NCI-H1092 (cell line): Measurements from ENCODE around the gene SP9.

Experiments
- DNase-seq: peaks from one replicate; lab custom pipeline; 2025; lab: John Stamatoyannopoulos, UW

Gene SP9

GRCh38 chr2:174333372-174334277, 1.1 kb upstream of the SP9 start:
- DNase-seq, result no peak

DNA sequence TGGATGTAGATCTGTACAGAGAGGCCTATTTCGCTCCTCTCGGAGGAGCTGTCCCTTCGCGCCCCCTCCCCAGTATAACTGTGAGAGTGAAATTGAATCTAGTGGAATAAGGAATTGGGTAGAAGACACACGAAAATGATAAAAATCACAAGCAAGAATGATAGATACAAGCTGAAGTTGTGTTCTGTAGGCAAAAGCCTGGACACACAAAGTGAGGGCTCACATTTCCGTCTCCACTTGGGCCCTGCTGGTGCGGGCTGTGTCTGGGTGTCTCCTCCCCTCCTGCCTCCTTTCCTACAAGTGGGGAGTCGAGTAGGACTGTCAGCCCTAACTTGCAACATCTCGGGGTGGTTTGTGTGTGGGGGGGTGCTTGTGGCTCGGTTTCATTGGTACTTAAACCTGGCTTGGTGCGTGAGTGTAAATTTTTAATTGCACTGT, 457 bp upstream of the SP9 start:
- no peak for DNase-seq

- no peak for DNase-seq
Measured at GRCh38 chr2:174335254-174335987, 667 bp downstream of the SP9 start.

DNA sequence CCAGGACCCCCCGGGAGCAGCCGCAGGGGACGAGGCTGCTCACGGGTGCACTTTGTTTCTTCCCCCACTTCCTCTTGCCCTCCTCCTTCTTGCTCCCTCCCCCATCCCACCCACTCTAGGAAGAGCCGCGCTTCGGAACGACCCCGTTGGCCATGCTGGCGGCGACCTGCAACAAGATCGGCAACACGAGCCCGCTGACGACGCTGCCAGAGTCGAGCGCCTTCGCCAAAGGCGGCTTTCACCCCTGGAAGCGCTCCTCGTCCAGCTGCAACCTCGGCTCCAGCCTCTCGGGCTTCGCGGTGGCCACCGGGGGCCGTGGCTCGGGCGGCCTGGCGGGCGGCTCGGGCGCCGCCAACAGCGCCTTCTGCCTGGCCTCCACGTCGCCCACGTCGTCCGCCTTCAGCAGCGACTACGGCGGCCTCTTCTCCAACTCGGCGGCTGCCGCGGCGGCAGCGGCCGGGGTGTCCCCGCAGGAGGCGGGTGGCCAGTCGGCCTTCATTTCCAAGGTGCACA, 1.3 kb downstream of the SP9 start:
- no peak for DNase-seq

GRCh38 chr2:174336501-174337336, 2.0 kb downstream of the SP9 start:
- DNase-seq, result peak; percentile 36

DNA sequence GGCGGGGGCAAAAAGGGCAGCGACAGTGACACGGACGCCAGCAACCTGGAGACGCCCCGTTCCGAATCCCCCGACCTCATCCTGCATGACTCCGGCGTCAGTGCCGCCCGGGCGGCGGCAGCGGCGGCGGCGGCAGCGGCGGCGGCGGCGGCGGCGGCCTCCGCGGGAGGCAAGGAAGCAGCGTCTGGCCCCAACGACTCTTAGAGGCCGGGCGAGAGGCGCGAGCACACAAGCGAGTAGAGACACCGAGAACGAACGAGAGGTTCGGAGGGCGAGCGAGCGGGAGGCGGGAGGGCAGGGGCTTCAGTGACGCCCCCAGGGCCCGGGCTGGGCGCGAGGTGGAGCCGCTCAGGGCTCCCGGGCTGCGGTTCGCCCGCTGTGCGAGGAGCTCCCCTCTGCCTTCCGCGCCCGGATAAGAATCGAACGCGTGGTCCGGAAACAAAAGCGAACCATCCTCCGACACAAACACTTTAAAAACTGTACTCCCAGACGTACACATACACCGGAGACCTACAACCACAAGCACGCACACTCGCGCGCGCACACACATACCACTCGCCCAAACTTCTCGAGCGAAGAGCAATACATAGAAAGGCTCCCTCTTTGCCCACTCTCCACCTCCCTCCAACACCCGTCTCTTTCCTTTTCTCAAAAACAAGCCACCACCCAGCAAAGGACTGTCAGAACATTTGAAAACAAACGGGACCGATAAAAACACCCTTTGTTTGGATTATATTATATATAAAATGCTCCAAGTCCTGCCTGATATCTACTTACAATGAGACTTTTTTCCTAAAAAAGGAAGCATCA, 2.8 kb downstream of the SP9 start:
- DNase-seq, result no peak

DNA sequence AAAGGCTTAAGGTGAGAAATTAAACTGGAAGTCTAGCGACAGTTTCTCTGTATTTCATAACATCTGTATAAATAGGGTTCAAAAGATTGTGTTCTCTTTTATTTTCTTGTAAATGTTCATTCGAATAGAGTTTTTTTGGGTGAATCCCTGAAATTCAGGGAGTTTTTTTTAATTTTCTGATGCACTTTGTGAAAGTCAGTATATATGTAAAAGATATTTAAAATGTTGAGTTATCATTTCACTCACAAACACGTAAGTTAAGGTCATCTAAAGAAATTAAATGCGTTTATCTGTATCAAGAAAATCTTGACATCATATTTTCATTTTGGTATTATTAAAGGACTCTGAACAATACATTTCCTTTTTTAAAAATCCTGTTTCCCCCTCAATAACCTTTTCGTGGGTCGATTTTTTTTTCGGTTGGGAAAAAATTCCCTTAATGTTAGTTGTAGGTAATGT, 3.4 kb downstream of the SP9 start:
- DNase-seq, result no peak

DNA sequence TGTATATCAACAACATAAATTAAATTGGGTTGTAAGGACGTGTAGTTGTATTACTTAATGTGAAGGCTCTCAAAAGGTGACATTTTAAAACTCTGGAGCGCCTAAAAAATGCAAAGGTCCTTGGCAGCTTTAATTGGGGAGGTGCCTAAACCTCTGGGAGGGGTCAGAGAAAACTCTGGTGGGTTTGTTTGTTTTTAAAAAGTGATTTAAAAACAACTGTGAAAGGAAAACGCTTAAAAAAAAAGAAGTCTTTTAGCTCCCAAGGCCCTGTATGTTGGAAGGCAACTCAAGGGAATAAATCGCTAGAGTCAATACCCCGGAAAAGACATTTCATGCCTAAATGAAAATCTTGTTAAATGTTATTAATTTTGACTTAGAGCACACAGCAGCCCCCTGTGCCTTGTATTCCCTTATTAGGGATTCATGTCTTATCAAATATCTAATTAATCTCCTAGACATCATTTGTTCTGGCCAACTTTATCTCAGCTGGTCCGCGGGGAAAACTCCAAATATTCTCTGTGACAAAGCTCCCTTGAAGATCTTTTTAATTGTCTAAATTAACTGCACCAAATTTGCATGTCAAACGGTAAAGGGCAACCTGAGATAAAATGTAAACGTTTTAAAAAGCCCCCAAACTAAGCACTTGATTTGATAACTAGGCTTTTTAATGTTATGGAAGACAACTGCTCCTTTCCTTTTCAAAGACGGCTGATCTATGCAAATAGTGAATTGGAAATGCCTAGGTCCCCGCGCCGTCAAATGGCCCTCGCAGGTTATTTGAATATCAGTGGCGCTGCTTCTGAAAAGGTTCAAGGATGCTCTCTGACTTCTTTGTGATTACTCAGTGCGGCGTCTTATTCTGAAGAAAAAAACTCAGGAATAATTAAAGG, 4.2 kb downstream of the SP9 start:
- no peak for DNase-seq

GRCh38 chr2:174339561-174340399, 5.0 kb downstream of the SP9 start:
- DNase-seq, result no peak

DNA sequence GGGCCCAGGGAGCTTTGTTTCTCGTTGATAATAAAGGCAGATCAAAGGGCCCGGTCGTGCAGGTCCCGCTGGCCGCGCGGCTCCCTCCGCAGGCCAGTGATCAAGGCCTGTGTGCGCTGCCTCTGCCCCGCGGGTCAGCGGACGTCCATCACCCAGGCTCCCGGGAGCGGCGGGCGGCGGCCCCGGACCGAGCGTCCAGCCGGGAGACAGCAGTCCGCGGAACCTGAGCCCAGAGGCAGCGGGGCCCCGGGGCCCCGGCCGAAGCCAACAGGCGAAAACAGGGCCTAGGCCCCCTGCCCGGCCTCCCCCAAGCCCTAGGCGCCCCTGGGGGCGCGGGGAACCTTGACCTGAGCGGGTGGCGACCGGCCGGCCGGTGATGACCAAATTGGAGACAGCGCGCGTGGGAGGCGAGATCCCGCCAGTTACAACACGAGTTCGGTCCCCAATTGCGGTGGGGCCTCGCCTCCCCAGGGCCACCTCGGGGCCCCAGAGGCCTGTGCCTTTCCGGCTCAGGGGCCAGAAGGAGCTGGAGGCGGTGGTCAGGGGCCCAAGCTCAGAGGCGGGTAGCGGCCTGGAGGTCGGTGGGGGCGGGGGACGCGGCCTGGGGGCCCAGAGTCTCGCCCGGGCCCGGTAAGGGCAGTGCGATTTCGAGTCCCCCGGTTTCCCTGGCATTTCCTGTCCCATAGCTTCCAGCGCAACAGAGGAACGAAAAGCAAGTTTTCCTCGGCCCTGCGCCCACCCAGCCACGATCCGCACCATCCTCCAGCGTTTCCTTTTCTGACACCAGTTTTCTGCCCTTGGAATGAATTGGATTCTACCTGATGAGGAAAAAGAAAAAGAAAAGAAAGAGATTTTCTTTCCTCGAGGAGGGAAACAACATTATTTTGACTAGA, 5.9 kb downstream of the SP9 start:
- DNase-seq, result no peak

GRCh38 chr2:174341293-174341994, 6.7 kb downstream of the SP9 start:
- peak; percentile 63 for DNase-seq

DNA sequence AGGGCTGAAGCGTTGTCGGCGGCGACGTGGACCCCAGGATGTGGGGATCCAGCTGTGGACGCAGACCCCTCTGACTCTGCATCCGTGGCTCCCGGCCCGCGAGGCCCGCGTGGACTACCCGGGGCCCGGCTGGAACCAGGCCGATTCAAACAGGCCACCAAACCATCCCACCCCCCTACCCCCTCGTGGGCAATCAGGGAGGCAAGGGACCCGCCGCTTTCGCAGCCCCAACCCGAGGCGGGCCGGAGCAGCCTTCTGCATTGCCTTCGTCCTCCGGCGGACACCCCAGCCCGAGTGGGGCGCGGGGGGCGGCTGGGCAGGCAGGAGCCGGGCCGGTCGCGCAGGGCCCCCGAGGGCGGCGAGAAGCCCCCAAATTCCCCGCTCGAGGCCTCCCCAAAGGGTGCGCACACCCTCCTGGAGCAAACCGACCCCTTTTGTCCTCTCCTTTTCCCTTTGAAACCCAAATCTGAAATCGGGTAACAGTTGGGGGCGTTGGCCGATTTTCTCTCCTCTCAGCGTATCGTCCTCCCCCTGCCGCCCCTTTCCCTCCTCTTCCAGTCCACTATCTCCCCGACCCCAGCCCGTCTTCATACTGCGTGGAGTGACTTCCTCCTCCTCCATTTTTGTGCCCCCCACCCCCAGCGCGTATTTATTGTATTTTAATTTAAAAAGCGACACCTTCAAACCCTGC, 7.4 kb downstream of the SP9 start:
- DNase-seq, result no peak

DNA sequence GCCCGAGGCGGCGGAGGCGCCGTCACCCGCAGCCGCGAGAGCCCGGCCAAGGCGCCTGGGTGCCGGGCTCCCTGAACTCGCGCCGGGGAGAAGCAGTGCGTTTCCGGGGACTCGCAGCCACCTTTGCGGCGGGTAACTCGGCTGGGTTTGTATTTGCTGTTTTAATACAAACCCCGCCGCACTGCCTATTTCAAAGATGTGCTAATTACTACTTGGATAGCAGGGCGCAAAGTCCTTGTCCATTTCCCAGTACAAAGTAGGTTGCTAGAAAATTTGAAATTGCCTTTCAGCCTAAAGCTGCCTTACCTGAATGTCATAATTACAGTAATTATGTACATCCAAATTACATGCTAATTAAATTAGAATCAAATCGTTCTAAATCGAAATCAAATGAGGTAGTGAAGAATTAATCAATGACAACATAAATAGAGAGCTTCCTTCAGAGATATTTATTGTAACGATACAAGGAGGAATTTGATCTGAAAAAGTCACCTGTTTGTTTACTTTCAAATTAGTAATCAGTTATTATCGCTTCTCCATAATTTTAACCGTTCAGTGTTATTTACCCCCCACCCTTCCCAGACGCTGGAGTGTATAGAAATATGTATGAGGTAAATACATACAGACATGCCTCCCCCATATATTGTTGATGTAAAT, 8.1 kb downstream of the SP9 start:
- DNase-seq, result no peak

DNA sequence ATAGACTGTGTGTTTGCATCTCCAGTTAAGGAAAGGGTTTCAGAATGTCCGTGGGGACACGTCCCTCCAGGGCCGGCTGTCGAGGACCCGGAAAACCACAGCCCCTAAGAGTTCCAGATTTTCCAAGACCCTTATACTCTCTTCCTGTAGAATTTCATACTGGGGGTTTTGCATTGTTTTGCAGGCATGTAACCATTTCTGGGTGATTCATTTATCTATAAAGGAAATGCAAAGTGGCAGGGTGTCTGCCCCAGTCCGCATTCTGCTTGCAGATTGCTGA, 8.5 kb downstream of the SP9 start:
- DNase-seq, result no peak

- DNase-seq, result no peak
Measured at GRCh38 chr2:174343623-174344455, 9.1 kb downstream of the SP9 start.
